ENCODE measurements around the gene EBF3. TPM values are rescaled to one million over a fixed set of nuclear protein-coding genes. Genes with fewer than 3 reads are reported as not detected.

The EBF3 gene
- total RNA-seq, 1 experiment from 2014 or later = not detected

- no peak overlapping the region for H3K27ac Mint-ChIP-seq (ENCODE audit: unreplicated experiment)
- H3K36me3 Mint-ChIP-seq (ENCODE audit: insufficient read depth, unreplicated experiment) = no peaks in the 10 kb centered on the region
- H3K4me1 Mint-ChIP-seq (ENCODE audit: low read depth, unreplicated experiment) = no peaks in the 10 kb centered on the region
- CTCF ChIA-PET = no interaction called here
- H3K9me3 Mint-ChIP-seq (ENCODE audit: low read depth, unreplicated experiment) = peaks cover 3% of the 10 kb centered on the region
- no TSS peak for BruUV-seq (replicated peaks)
- TF ChIP-seq, protein P1, sequence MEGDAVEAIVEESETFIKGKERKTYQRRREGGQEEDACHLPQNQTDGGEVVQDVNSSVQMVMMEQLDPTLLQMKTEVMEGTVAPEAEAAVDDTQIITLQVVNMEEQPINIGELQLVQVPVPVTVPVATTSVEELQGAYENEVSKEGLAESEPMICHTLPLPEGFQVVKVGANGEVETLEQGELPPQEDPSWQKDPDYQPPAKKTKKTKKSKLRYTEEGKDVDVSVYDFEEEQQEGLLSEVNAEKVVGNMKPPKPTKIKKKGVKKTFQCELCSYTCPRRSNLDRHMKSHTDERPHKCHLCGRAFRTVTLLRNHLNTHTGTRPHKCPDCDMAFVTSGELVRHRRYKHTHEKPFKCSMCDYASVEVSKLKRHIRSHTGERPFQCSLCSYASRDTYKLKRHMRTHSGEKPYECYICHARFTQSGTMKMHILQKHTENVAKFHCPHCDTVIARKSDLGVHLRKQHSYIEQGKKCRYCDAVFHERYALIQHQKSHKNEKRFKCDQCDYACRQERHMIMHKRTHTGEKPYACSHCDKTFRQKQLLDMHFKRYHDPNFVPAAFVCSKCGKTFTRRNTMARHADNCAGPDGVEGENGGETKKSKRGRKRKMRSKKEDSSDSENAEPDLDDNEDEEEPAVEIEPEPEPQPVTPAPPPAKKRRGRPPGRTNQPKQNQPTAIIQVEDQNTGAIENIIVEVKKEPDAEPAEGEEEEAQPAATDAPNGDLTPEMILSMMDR (IDR thresholded peaks at IDR 0.05; ENCODE audit: unreplicated experiment) = no peak
- H3K27me3 Mint-ChIP-seq (ENCODE audit: unreplicated experiment) = no peaks in the 10 kb centered on the region
- no peak overlapping the region for H3K4me3 Mint-ChIP-seq (ENCODE audit: low read depth, unreplicated experiment)
- intact Hi-C loops (cut with micrococcal nuclease; ENCODE audit: unreplicated experiment) = no loop called here
- no peak for DNase-seq
Measured at GRCh38 chr10:129840196-129840590, 123.9 kb downstream of the EBF3 start.

DNA sequence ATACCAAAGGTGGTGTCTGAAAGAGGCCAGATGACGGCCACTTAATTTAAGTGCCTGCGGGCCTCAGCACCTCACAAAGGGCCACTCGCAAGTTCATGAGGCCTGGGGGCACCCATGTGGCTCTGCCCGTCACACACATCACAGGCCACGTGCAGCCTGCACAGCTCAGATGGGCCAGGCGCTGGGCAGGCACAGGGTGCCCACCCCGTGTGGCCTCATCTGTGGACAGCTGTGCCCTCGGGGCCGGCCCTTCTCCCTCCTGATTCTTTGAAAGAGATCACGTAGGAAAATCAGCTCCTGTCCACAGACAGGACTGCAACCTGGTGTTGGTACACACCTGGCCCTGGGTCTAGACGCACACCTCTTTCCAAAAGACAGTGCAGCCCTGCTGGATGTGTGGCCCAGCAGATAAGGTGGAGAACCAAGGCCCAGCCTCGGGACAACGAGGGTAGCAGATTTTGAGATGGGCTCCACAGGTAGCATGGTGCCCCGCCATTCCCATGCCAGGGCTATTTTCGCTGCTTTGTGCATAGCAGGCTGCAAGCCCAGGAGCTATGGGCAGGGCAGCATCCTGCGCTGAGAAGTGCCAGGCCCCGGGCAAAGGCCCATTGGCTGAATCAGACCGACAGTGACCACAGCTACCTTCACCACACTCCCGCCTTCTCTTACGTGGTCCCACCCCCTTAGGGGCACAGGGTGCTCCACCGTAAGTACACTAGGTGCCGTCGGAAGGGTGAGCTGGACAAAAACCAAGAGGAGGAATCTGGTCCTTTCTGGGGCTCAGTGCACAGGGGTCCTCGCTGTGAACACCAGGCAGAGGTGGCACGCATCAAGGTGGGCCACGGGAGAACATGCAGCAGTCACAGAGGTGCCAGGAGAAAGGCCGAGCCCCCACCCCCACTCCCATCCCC is 124.5 kb downstream of the EBF3 start:
- Mint-ChIP-seq H3K27ac (ENCODE audit: unreplicated experiment) (no peak overlapping the region), H3K4me3 (ENCODE audit: low read depth, unreplicated experiment) (no peak overlapping the region), H3K4me1 (ENCODE audit: low read depth, unreplicated experiment) (no peaks in the 10 kb centered on the region), H3K9me3 (ENCODE audit: low read depth, unreplicated experiment) (peaks cover 3% of the 10 kb centered on the region), H3K36me3 (ENCODE audit: insufficient read depth, unreplicated experiment) (no peaks in the 10 kb centered on the region), H3K27me3 (ENCODE audit: unreplicated experiment) (no peaks in the 10 kb centered on the region)
- no TSS peak for BruUV-seq (replicated peaks)
- TF ChIP-seq, protein P1 (IDR thresholded peaks at IDR 0.05; ENCODE audit: unreplicated experiment) = no peak
- intact Hi-C loops (cut with micrococcal nuclease; ENCODE audit: unreplicated experiment) = no loop called here
- CTCF ChIA-PET = no interaction called here
- no peak for DNase-seq

- TF ChIP-seq, protein P1 (IDR thresholded peaks at IDR 0.05; ENCODE audit: unreplicated experiment) = no peak
- no peaks in the 10 kb centered on the region for H3K36me3 Mint-ChIP-seq (ENCODE audit: insufficient read depth, unreplicated experiment)
- DNase-seq = no peak
- H3K4me3 Mint-ChIP-seq (ENCODE audit: low read depth, unreplicated experiment) = no peak overlapping the region
- CTCF ChIA-PET = no interaction called here
- no TSS peak for BruUV-seq (replicated peaks)
- H3K4me1 Mint-ChIP-seq (ENCODE audit: low read depth, unreplicated experiment) = no peaks in the 10 kb centered on the region
- peaks cover 3% of the 10 kb centered on the region for H3K9me3 Mint-ChIP-seq (ENCODE audit: low read depth, unreplicated experiment)
- H3K27me3 Mint-ChIP-seq (ENCODE audit: unreplicated experiment) = no peaks in the 10 kb centered on the region
- intact Hi-C loops (cut with micrococcal nuclease; ENCODE audit: unreplicated experiment) = no loop called here
- H3K27ac Mint-ChIP-seq (ENCODE audit: unreplicated experiment) = no peak overlapping the region
Measured at GRCh38 chr10:129838794-129839193, 125.3 kb downstream of the EBF3 start.

DNA sequence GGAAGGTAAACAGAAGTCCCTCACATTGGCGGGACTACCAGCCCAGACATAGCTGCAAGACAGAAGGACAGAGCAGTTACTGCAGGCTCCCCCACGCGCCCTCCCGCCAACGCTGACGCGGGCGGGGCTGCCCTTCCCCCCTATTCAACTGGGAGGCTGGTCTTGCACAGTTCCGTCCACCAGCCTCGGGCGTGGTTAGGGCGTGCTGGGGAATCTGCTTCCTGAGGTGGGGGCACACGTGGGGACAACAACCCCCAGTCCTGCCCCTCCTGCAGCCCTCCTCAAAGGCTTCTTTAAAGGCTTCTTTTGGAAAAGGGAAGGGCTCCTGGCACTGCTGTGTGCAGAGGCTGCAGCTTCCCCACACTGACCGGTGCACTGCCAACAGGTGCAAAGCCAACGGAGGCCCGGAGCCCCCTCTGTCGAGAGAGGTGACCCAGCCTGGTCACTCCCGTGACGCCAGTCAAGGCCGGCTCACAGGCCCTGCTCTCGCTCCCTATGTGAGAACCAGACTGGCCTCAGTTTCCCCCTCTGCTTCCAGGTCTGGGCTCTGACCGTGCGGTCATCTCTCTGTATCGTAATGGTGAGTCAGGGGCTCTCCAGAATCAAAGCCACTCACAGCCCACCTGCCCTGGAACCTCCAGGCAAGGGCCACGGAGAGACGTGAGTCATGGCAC is 126.0 kb downstream of the EBF3 start:
- TF ChIP-seq, protein P1 (IDR thresholded peaks at IDR 0.05; ENCODE audit: unreplicated experiment) = no peak
- no peak overlapping the region for H3K4me3 Mint-ChIP-seq (ENCODE audit: low read depth, unreplicated experiment)
- H3K4me1 Mint-ChIP-seq (ENCODE audit: low read depth, unreplicated experiment) = no peaks in the 10 kb centered on the region
- H3K36me3 Mint-ChIP-seq (ENCODE audit: insufficient read depth, unreplicated experiment) = no peaks in the 10 kb centered on the region
- CTCF ChIA-PET = no interaction called here
- no peak for DNase-seq
- H3K27ac Mint-ChIP-seq (ENCODE audit: unreplicated experiment) = no peak overlapping the region
- intact Hi-C loops (cut with micrococcal nuclease; ENCODE audit: unreplicated experiment) = no loop called here
- no peaks in the 10 kb centered on the region for H3K27me3 Mint-ChIP-seq (ENCODE audit: unreplicated experiment)
- no TSS peak for BruUV-seq (replicated peaks)
- peaks cover 3% of the 10 kb centered on the region for H3K9me3 Mint-ChIP-seq (ENCODE audit: low read depth, unreplicated experiment)

All from Calu3 (cell line).